HEK293 (cell line): ENCODE measurements around the gene PKIG.

Source experiments
- MEIS1 ChIP-seq: sonication (generic); formaldehyde crosslinking; IDR thresholded peaks from 2 replicates; pipeline ENCODE4 v1.8.1; 2022; ENCODE audit warnings: missing genetic modification reagents, mild to moderate bottlenecking, borderline replicate concordance
- OVOL3 ChIP-seq: fragments of 450-650 bp; formaldehyde crosslinking; IDR thresholded peaks from 2 replicates; pipeline ENCODE4 v1.5.1; 2016; ENCODE audit warnings: missing biosample characterization, missing genetic modification characterization
- YY1 ChIP-seq: fragments of 450-650 bp; formaldehyde crosslinking; IDR thresholded peaks from 2 replicates; pipeline ENCODE4 v1.5.1; 2018; ENCODE audit warnings: missing biosample characterization, missing genetic modification characterization
- ZNF140 ChIP-seq: fragments of 450-650 bp; formaldehyde crosslinking; IDR thresholded peaks from 2 replicates; pipeline ENCODE4 v1.5.1; 2016; ENCODE audit warnings: missing biosample characterization, missing genetic modification characterization
- ZNF19 ChIP-seq: fragments of 450-650 bp; formaldehyde crosslinking; IDR thresholded peaks from 2 replicates; pipeline ENCODE4; 2016; ENCODE audit warnings: missing biosample characterization, missing genetic modification characterization, low read depth
- ZNF24 ChIP-seq: fragments of 450-650 bp; formaldehyde crosslinking; IDR thresholded peaks from 2 replicates; pipeline ENCODE4 v1.5.1; 2016; ENCODE audit warnings: missing biosample characterization, missing genetic modification characterization
- ZNF830 ChIP-seq: fragments of 450-650 bp; IDR thresholded peaks from 2 replicates; pipeline ENCODE4 v1.5.0; 2018; ENCODE audit warnings: missing biosample characterization, missing genetic modification characterization, low read depth, mild to moderate bottlenecking, moderate library complexity
- TF ChIP-seq, protein P1 (sequence below): fragments of 450-650 bp; formaldehyde crosslinking; IDR thresholded peaks from 2 replicates; pipeline ENCODE4 v1.5.1; 2016; ENCODE audit warnings: missing biosample characterization, missing genetic modification characterization
- TF ChIP-seq, protein P2 (sequence below): fragments of 450-650 bp; formaldehyde crosslinking; IDR thresholded peaks from 2 replicates; pipeline ENCODE4 v1.5.1; 2016; ENCODE audit warnings: missing biosample characterization, missing genetic modification characterization, low read depth
- TF ChIP-seq, protein P3 (sequence below): fragments of 450-650 bp; formaldehyde crosslinking; IDR thresholded peaks from 2 replicates; pipeline ENCODE4 v1.5.1; 2016; ENCODE audit warnings: missing biosample characterization, missing genetic modification characterization, borderline replicate concordance
- TF ChIP-seq, protein P4 (sequence below): fragments of 450-650 bp; formaldehyde crosslinking; IDR thresholded peaks from 2 replicates; pipeline ENCODE4 v1.5.1; 2017; ENCODE audit warnings: missing biosample characterization, missing genetic modification characterization

DNA sequence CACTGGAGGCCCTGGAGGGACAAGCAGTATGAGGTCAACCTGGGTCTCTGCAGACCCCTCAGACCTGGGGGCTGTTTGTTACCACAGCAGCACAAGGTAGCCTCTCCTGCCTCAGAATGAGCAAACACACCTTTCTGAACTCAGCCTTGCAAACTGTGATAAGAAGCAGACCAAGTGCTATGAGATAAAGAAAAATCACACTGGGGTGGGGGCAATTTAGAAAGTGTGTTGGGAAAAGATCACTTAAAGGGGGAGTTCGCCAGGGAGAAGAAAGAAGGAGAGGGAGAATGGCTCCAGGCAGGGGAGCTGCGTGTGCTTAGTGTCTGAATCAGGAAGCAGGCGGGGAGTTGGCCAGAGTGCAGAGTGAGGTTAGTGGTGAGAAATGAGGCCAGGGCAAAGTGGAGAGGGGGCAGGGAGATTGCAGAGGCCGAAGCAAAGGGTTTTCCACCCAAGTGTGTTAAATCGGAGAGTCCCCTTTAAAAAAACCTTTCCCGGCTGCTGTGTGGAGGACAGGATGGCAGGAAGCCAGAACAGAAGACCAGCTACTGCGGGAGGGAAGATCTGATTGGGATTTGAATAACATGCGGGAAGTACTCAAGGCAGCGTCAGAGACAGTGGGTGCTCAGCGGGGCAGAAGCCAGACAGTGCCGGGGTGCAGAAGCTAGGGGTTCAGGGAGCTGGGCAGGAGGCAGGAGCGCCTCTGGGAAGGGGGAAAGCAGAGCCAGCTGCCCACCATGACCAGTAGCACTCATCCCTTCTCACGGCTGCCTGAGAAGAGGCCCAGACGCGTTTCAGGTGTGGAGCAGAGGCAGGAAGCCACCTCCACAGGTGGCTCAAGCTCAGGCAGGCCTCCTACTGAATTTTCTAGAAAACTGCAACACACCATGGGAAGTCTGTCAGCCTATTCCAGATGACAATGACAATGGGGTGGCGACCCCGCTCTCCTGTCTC lies 60.1 kb downstream of the PKIG start:
- TF ChIP-seq ZNF19 (tag by site-specific recombination) (no peak), ZNF830 (tag by site-specific recombination) (no peak), ZNF140 (tag by site-specific recombination) (no peak), ZNF24 (tag by site-specific recombination) (no peak), OVOL3 (tag by site-specific recombination) (no peak), YY1 (tag by site-specific recombination) (no peak), MEIS1 (CRISPR knock-in tag) (no peak)
- TF ChIP-seq, protein P1, sequence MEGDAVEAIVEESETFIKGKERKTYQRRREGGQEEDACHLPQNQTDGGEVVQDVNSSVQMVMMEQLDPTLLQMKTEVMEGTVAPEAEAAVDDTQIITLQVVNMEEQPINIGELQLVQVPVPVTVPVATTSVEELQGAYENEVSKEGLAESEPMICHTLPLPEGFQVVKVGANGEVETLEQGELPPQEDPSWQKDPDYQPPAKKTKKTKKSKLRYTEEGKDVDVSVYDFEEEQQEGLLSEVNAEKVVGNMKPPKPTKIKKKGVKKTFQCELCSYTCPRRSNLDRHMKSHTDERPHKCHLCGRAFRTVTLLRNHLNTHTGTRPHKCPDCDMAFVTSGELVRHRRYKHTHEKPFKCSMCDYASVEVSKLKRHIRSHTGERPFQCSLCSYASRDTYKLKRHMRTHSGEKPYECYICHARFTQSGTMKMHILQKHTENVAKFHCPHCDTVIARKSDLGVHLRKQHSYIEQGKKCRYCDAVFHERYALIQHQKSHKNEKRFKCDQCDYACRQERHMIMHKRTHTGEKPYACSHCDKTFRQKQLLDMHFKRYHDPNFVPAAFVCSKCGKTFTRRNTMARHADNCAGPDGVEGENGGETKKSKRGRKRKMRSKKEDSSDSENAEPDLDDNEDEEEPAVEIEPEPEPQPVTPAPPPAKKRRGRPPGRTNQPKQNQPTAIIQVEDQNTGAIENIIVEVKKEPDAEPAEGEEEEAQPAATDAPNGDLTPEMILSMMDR (tag by site-specific recombination) = no peak
- TF ChIP-seq, protein P2, sequence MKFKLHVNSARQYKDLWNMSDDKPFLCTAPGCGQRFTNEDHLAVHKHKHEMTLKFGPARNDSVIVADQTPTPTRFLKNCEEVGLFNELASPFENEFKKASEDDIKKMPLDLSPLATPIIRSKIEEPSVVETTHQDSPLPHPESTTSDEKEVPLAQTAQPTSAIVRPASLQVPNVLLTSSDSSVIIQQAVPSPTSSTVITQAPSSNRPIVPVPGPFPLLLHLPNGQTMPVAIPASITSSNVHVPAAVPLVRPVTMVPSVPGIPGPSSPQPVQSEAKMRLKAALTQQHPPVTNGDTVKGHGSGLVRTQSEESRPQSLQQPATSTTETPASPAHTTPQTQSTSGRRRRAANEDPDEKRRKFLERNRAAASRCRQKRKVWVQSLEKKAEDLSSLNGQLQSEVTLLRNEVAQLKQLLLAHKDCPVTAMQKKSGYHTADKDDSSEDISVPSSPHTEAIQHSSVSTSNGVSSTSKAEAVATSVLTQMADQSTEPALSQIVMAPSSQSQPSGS (tag by site-specific recombination) = no peak
- TF ChIP-seq, protein P3, sequence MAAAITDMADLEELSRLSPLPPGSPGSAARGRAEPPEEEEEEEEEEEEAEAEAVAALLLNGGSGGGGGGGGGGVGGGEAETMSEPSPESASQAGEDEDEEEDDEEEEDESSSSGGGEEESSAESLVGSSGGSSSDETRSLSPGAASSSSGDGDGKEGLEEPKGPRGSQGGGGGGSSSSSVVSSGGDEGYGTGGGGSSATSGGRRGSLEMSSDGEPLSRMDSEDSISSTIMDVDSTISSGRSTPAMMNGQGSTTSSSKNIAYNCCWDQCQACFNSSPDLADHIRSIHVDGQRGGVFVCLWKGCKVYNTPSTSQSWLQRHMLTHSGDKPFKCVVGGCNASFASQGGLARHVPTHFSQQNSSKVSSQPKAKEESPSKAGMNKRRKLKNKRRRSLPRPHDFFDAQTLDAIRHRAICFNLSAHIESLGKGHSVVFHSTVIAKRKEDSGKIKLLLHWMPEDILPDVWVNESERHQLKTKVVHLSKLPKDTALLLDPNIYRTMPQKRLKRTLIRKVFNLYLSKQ (tag by site-specific recombination) = no peak
- TF ChIP-seq, protein P4, sequence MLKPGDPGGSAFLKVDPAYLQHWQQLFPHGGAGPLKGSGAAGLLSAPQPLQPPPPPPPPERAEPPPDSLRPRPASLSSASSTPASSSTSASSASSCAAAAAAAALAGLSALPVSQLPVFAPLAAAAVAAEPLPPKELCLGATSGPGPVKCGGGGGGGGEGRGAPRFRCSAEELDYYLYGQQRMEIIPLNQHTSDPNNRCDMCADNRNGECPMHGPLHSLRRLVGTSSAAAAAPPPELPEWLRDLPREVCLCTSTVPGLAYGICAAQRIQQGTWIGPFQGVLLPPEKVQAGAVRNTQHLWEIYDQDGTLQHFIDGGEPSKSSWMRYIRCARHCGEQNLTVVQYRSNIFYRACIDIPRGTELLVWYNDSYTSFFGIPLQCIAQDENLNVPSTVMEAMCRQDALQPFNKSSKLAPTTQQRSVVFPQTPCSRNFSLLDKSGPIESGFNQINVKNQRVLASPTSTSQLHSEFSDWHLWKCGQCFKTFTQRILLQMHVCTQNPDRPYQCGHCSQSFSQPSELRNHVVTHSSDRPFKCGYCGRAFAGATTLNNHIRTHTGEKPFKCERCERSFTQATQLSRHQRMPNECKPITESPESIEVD (tag by site-specific recombination) = no peak
